GM19043 (cell line): ENCODE results near the gene APP.
"Not testable (repeated sequence)": the region's sequence is repeated elsewhere in the genome, so short reads cannot be mapped to it uniquely, and the experiment has no call there.

Experiments
- ATAC-seq: cut with Tn5 transposase; IDR thresholded peaks from one replicate; pipeline ENCODE4 v1.9.1; 2021; ENCODE audit warnings: low read depth; ENCODE audit not compliant: unreplicated experiment

Gene APP

GRCh38 chr21:26106562-26106961 is 64.0 kb downstream of the APP start:
- no peak for ATAC-seq

GRCh38 chr21:26105819-26106218 is 64.8 kb downstream of the APP start:
- no peak for ATAC-seq

DNA sequence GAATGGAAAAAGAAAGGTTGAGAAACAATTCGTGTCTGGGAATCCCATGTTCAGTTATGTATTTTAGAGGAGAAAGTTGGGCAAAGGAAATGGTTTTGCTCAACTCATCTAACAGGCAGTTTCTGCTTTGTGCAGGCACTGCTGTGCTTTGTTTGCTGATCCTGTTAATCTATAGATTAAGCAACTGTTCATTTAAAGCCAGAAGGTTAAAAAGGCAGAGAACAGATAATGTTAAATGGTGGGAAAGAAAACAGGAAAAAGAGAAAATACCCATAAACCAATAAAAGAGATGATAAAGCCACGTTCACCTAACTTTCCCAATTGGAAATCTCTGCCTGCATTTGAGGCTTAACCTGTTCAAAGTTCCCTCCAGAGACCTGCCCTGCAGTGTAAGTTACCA is 70.0 kb downstream of the APP start:
- no peak for ATAC-seq

GRCh38 chr21:26099610-26100219 is 70.9 kb downstream of the APP start:
- ATAC-seq = no peak

DNA sequence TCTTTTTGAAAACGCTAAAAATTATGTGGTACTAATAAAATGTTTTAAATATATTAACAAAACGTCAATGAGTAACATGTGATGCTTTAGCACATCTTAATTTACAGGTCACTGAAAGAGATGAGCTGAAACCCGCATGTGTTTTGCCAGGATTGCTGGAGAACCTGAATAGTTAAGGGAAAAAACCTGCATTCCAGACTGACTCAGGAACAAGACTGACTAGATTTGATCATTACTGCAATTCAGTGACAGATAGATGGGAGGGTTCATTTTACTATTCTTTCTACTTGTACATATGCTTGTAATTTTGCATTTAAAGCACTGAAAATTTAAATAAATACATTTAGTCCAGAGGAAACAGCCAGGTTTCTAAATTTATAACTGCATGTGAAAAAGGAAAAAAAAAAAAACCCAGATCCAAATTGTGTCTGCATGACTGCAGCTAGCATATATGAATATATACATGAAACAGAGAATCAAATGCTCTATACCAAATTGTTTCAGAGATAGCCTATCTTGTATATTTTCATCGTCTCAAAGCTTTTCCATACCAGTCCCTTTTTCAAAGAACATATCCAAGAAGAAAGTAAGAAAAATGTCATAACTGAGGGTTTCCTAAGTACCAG is 71.7 kb downstream of the APP start:
- no peak for ATAC-seq

DNA sequence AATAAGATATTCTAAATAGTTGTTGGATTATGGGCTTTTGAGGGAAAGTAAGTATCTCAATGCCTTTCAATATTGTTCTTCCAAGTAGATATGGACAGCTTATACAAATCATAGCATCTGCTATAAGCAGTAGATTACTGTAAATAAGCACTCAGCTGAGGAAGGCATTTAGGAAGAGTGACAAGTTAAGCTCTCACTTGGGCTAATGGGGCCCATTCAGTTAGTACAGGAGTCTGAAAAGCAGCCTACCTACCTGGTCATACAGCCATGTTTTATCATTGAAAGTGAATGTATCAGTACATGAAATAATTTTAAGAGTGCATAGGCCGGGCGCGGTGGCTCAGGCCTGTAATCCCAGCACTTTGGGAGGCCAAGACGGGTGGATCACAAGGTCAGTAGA is 73.1 kb downstream of the APP start:
- ATAC-seq = no peak

DNA sequence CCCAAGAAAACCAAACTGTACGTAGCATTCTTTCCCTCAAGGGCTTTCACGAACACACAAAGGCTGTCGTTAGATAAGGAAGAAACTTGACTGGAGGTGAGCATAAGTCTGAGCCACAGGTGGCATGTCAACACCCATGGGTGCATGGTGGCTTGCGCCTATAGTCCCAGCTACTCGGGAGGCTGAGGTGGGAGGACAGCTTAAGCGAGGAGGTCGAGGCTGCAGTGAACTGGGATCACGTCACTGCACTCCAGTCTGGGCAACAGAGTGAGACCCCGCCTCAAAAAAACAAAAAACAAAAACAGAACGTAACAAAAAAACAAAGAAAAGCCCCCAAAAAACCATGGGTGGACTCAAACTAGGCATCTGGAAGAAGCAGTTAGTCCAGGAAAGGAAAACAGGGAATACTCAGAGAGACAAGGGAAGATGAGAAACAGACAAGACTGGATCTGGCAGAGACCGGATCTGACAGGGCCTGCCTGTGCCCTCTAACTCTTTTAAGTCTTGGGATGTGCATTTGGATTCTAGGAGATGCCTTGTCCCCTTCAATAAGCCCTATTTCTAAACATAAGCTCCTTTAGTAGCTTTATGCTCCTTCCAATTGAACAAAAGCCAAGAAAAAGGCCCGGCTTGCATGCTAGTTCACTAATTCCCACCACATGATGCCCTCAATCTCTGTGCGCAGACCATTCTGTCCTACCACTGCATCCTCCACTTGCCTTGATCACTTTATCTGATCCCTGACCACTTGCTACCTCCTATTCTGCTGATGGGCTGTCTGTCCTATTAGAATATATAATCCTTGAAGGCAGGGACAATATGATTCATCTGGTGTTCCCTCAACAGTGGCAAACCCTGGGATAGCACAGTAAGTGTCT is 73.8 kb downstream of the APP start:
- ATAC-seq = no peak

- ATAC-seq = no peak
Measured at GRCh38 chr21:26095131-26095530, 75.4 kb downstream of the APP start.

DNA sequence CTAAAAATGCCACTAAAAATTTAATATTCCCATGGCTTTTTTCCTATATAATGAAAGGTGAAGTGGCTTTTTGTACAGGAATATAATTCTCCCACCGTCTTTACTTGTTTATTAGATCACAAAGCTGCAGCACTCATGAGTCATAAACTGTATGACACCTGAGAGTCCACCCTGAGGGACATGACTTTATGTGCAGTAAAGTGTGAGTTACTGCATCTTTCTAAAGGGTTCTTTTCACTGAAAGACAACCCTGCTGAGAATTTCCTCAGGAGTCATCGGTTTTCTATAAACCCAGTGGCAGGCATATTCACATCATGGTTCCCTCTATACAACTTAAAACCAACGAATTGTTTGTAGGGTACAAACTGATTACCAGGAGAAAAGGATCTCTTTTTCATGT is 77.4 kb downstream of the APP start:
- no peak for ATAC-seq

DNA sequence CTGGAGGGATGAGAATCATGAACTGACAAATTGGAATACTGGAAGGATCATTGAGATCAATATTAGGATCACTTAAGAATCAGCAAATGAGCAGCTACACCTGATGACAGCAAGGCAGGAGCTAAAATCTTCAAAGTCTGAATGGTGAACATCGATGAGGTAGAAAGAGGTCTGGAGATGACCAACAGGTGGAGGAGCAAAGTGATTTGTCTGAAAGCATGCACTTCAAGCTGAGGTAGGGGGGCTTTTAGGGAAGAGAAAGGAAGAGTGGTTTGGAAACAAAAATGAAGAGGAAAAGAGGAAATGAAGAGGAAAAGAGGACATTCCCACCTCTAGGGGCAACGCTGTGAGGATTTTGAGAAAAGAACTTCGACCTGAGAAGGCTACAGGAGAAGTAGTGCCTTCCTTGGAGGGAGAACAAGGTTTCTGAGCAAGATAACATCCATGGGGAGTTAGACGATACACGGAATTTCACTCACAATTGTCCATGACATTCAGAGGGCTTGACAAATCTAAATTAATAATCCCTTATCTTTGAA is 79.0 kb downstream of the APP start:
- no peak for ATAC-seq

- ATAC-seq = no peak
Measured at GRCh38 chr21:26089730-26090129, 80.8 kb downstream of the APP start.

GRCh38 chr21:26087223-26087918 is 83.2 kb downstream of the APP start:
- ATAC-seq = no peak

DNA sequence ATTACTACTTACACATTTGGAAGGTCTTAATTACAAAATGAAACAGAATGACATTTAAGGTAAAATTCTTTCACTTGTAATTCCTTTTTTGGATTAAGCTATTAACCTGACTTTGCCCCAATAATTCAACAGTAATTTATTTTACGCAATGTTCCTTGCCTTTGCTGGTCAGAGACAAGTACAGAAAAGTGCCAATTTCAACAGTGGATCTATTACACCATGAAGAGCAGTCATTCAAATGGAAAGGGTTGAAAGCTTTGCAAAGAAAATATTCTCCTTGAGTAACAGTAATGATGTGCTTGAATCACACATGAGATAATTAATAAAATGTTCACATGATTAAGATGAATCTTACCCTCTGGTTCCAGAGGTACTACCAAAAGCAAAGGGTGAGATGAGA is 84.7 kb downstream of the APP start:
- no peak for ATAC-seq

- no peak for ATAC-seq
Measured at GRCh38 chr21:26085127-26085526, 85.4 kb downstream of the APP start.

DNA sequence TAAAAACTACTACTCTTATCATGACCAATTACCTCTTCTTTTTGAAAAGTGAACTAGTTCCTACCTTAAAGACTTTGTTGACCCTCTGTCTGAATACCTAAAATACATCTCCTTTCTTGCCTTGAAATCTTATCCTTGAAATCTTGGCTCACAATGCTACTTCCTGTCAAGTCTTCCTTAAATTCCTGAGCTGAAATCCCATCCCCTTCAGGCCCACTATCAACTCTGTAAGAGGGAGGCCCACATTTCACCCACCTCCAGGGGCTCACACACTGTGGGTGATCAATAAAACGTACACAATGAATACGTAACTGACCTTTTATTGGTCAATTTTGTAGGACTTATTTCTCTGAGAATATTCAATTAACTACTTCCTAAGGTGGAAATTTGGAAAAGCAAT is 88.0 kb downstream of the APP start:
- no peak for ATAC-seq

DNA sequence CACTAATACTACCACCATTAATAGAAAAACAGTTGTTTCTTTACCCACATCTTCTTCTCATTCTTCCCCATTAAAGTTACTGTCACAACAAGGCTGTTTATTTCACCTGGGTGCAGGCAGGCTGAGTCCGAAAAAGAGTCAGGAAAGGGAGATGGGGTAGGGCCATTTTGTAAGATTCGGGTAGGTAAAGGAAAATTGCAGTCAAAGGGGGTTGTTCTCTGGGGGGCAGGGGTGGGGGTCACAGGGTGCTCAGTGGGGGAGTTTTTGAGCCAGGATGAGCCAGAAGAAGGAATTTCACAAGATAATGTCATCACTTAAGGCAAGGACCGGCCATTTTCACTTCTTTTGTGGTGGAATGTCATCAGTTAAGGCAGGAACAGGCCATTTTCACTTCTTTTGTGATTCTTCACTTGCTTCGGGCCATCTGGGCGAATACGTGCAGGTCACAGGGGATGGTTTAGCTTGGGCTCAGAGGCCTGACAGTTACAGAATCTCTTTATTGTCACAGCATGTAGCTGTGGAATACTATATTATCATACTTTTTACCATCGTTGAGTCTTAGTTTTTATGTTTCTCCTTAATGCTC is 89.3 kb downstream of the APP start:
- ATAC-seq = not testable (repeated sequence)

GRCh38 chr21:26080211-26080610 is 90.4 kb downstream of the APP start:
- no peak for ATAC-seq

DNA sequence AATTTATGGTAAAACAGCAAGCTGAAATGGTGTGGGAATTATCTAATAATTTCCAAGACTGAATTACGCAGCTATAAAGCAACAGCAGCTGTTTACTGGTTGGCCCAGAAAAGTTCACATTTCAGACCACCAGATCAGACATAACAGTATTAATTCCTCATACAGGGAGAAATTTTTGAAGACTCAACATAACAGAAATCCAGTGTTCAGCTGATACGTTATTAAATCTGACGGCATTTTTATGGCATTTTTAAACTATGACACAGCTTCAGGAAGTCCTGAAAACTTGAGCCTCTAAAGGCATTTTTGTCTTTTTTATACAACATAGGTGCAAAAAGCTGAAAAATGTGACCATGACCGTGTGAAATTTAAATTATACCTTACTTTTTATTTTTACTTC is 91.2 kb downstream of the APP start:
- ATAC-seq = no peak

- ATAC-seq = no peak
Measured at GRCh38 chr21:26077521-26077920, 93.0 kb downstream of the APP start.
